Stimulated activated CD8-positive, alpha-beta memory T cell treated with anti-CD3 and anti-CD28 coated beads, Interleukin-15, amount 100 ng/mL, for 4 hours (primary cell): ENCODE data around the gene RNF215.

Experiments
- DNase-seq, 2 donors: peaks; one replicate each; pipeline ENCODE4 v3.0.0-alpha.2; 2020; ENCODE audit warnings: low read depth in 2 of 2

The RNF215 gene

DNA sequence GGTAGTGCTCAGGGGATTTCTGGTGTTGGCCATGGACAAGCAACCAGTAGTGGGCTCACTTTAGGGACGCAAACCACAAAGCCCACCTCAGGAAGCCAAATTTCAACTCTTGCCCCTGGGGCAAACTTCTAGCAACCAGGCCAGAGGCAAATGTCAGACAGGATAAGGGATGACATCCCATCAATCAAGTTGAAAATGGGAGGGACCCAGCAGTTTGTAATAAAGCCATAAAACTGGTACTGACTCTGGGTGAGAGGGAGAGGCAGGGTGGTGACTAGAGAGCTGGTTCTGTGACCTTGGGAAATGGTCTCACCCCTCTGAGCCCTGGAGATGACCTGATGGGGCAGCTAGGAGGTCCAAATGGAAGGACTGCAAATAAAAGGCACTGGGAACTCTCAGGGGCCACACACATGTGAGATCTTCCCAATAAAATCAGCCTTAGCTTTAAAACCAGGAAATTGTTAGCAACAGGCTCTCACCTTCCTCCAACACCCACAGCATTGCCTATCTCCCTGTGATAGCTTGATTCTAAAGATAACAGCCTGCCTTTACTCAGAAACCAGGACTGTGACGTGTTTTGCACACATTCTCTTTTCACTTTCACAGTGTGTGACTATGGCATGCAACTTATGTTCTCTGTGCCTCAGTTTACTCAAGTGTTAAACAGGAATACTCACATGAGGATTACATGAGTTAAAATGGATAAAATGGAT is 54.1 kb downstream of the RNF215 start:
- DNase-seq = no peak

DNA sequence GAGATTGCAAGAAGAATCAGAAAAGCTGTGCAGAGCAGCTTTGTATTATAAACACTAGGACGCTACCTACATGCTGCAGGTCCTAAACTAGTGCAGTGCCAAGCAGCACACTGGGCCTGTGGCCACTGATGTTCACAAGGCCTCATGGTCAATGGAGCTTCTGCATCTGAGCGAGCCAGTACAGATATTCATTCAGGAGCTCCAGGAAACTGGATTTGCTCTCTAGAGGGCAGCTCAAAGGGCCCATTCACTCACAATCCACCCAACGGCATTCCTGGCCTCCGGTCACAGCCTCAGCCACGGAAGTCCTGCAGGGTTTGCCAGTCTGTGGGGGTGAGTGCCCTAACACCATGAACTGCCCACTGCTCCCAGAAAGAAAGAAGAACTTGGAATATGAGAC is 54.7 kb downstream of the RNF215 start:
- DNase-seq = no peak
